ENCODE measurements around the gene CDC14B. TPM values are rescaled to one million over a fixed set of nuclear protein-coding genes. Genes with fewer than 3 reads are reported as not detected.
"Not testable (repeated sequence)": the region's sequence is repeated elsewhere in the genome, so short reads cannot be mapped to it uniquely, and the experiment has no call there.

CDC14B gene
- total RNA-seq, 1 donor from 2014 or later: 29.2 TPM

- no peak for DNase-seq (ENCODE audit: low read depth, low spot score)
- Mint-ChIP-seq H3K36me3 (ENCODE audit: low read depth) (no peaks in the 10 kb centered on the region), H3K27ac (ENCODE audit: unreplicated experiment) (no peak overlapping the region), H3K9me3 (peaks cover 2% of the 10 kb centered on the region), H3K4me1 (peaks cover 14% of the 10 kb centered on the region), H3K27me3 (ENCODE audit: low read depth) (no peaks in the 10 kb centered on the region), H3K4me3 (no peak overlapping the region)
- TF ChIP-seq, protein P1, sequence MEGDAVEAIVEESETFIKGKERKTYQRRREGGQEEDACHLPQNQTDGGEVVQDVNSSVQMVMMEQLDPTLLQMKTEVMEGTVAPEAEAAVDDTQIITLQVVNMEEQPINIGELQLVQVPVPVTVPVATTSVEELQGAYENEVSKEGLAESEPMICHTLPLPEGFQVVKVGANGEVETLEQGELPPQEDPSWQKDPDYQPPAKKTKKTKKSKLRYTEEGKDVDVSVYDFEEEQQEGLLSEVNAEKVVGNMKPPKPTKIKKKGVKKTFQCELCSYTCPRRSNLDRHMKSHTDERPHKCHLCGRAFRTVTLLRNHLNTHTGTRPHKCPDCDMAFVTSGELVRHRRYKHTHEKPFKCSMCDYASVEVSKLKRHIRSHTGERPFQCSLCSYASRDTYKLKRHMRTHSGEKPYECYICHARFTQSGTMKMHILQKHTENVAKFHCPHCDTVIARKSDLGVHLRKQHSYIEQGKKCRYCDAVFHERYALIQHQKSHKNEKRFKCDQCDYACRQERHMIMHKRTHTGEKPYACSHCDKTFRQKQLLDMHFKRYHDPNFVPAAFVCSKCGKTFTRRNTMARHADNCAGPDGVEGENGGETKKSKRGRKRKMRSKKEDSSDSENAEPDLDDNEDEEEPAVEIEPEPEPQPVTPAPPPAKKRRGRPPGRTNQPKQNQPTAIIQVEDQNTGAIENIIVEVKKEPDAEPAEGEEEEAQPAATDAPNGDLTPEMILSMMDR (conservative IDR thresholded peaks at IDR 0.05): no peak
Measured at GRCh38 chr9:96596601-96597111, 23.0 kb downstream of the CDC14B start.

- Mint-ChIP-seq H3K4me1 (peaks cover 29% of the 10 kb centered on the region), H3K27me3 (ENCODE audit: low read depth) (no peaks in the 10 kb centered on the region), H3K27ac (ENCODE audit: unreplicated experiment) (no peak overlapping the region), H3K9me3 (no peaks in the 10 kb centered on the region), H3K36me3 (ENCODE audit: low read depth) (peaks cover 3% of the 10 kb centered on the region), H3K4me3 (no peak overlapping the region)
- TF ChIP-seq, protein P1 (conservative IDR thresholded peaks at IDR 0.05): no peak
- no peak for DNase-seq (ENCODE audit: low read depth, low spot score)
Measured at GRCh38 chr9:96587338-96588315, 32.0 kb downstream of the CDC14B start.

- no peak overlapping the region for H3K4me3 Mint-ChIP-seq
- H3K27ac Mint-ChIP-seq (ENCODE audit: unreplicated experiment): no peak overlapping the region
- peaks cover 41% of the 10 kb centered on the region for H3K4me1 Mint-ChIP-seq
- DNase-seq (ENCODE audit: low read depth, low spot score): no peak
- H3K36me3 Mint-ChIP-seq (ENCODE audit: low read depth): peaks cover 3% of the 10 kb centered on the region
- TF ChIP-seq, protein P1 (conservative IDR thresholded peaks at IDR 0.05): no peak
- no peaks in the 10 kb centered on the region for H3K9me3 Mint-ChIP-seq
- no peaks in the 10 kb centered on the region for H3K27me3 Mint-ChIP-seq (ENCODE audit: low read depth)
Measured at GRCh38 chr9:96585426-96585825, 34.2 kb downstream of the CDC14B start.

DNA sequence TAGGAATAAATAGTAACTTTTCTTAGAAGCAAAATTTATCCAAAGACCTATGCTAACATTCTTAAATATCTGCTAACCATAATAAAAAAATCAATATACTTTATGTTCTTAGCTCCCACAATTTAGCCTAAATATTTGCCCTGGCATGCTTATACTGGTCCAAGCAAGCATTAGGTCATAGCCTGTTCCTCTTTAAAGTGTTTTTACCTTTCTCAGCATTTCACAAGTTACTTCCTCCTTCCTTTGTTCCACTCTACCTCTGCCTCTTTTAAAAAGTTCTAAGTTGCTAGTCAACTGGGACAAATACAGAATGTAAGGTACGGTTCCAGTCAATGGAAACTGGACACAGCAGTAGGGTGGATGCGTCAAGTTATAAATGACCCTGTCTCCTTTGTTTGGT, 37.4 kb downstream of the CDC14B start:
- H3K36me3 Mint-ChIP-seq (ENCODE audit: low read depth); H3K27me3 Mint-ChIP-seq (ENCODE audit: low read depth); H3K27ac Mint-ChIP-seq (ENCODE audit: unreplicated experiment); H3K4me3 Mint-ChIP-seq; H3K9me3 Mint-ChIP-seq; DNase-seq (ENCODE audit: low read depth, low spot score): not testable (repeated sequence)
- H3K4me1 Mint-ChIP-seq: peaks cover 45% of the 10 kb centered on the region

- TF ChIP-seq, protein P1 (conservative IDR thresholded peaks at IDR 0.05): no peak
- H3K4me3 Mint-ChIP-seq: no peak overlapping the region
- H3K27ac Mint-ChIP-seq (ENCODE audit: unreplicated experiment): no peak overlapping the region
- peaks cover 43% of the 10 kb centered on the region for H3K4me1 Mint-ChIP-seq
- H3K36me3 Mint-ChIP-seq (ENCODE audit: low read depth): no peaks in the 10 kb centered on the region
- H3K27me3 Mint-ChIP-seq (ENCODE audit: low read depth): no peaks in the 10 kb centered on the region
- no peak for DNase-seq (ENCODE audit: low read depth, low spot score)
- H3K9me3 Mint-ChIP-seq: no peaks in the 10 kb centered on the region
Measured at GRCh38 chr9:96581786-96582185, 37.9 kb downstream of the CDC14B start.

GRCh38 chr9:96581301-96581700, 38.3 kb downstream of the CDC14B start:
- H3K4me1 Mint-ChIP-seq: peaks cover 43% of the 10 kb centered on the region
- H3K4me3 Mint-ChIP-seq: no peak overlapping the region
- TF ChIP-seq, protein P1 (conservative IDR thresholded peaks at IDR 0.05): no peak
- no peaks in the 10 kb centered on the region for H3K27me3 Mint-ChIP-seq (ENCODE audit: low read depth)
- H3K9me3 Mint-ChIP-seq: no peaks in the 10 kb centered on the region
- no peaks in the 10 kb centered on the region for H3K36me3 Mint-ChIP-seq (ENCODE audit: low read depth)
- no peak overlapping the region for H3K27ac Mint-ChIP-seq (ENCODE audit: unreplicated experiment)
- no peak for DNase-seq (ENCODE audit: low read depth, low spot score)
